DOHH2 (cell line): ENCODE data around the gene UGT2B17.

ENCODE experiments used
- H3F3A ChIP-seq: fragments of 200-600 bp; sonication (generic), shearing (Covaris generic); 2 replicates; pipeline ENCODE4 v1.6.0; 2016; ENCODE audit warnings: antibody characterized with exemption, mild to moderate bottlenecking; ENCODE audit not compliant: control insufficient read depth, insufficient read depth
- H3K27ac ChIP-seq: fragments of 200-600 bp; sonication (generic); 2 replicates; pipeline ENCODE4 v1.5.1; 2014; ENCODE audit warnings: low read depth, mild to moderate bottlenecking, low read length, moderate library complexity
- H3K27me3 ChIP-seq: fragments of 200-600 bp; sonication (generic); 2 replicates; pipeline ENCODE4 v1.6.1; 2014; ENCODE audit warnings: mild to moderate bottlenecking, low read length, mixed read lengths; ENCODE audit not compliant: control insufficient read depth
- H3K36me3 ChIP-seq: fragments of 200-600 bp; sonication (generic); 2 replicates; pipeline ENCODE4 v1.6.1; 2014; ENCODE audit warnings: mild to moderate bottlenecking, low read length, moderate library complexity, mixed read lengths; ENCODE audit not compliant: control insufficient read depth
- H3K4me1 ChIP-seq: fragments of 200-600 bp; sonication (generic); 2 replicates; pipeline ENCODE4 v1.6.1; 2014; ENCODE audit warnings: mild to moderate bottlenecking, low read length, mixed read lengths; ENCODE audit not compliant: control insufficient read depth
- H3K4me2 ChIP-seq: fragments of 200-600 bp; sonication (generic); 2 replicates; pipeline ENCODE4 v1.6.0; 2014; ENCODE audit warnings: mild to moderate bottlenecking, low read length, moderate library complexity
- H3K4me3 ChIP-seq: fragments of 200-600 bp; sonication (generic); 2 replicates; pipeline ENCODE4 v1.5.1; 2014; ENCODE audit warnings: mild to moderate bottlenecking, low read length, mixed read lengths
- H3K79me2 ChIP-seq: fragments of 200-600 bp; sonication (generic); 2 replicates; pipeline ENCODE4 v1.6.1; 2014; ENCODE audit warnings: mild to moderate bottlenecking, low read length, mixed read lengths; ENCODE audit not compliant: control insufficient read depth
- H3K9me2 ChIP-seq: fragments of 200-600 bp; sonication (generic); replicated peaks from 2 replicates; pipeline ENCODE4 v1.6.1; 2014; ENCODE audit warnings: mild to moderate bottlenecking, low read length, mixed read lengths; ENCODE audit not compliant: control insufficient read depth
- H3K9me3 ChIP-seq: fragments of 200-600 bp; sonication (generic); 2 replicates; pipeline ENCODE4 v1.6.1; 2014; ENCODE audit warnings: antibody characterized with exemption, low read length, mixed read lengths; ENCODE audit not compliant: control insufficient read depth, insufficient read depth
- H4K20me1 ChIP-seq: fragments of 200-600 bp; sonication (generic); 2 replicates; pipeline ENCODE4 v1.6.0; 2014; ENCODE audit warnings: low read depth, mild to moderate bottlenecking, antibody characterized with exemption, low read length, moderate library complexity; ENCODE audit not compliant: control insufficient read depth, insufficient read depth
- CTCF ChIP-seq: fragments of 200-600 bp; sonication (generic); IDR thresholded peaks from one replicate; pipeline ENCODE4 v1.5.1; 2014; ENCODE audit warnings: antibody characterized with exemption, mild to moderate bottlenecking, low read depth, low read length; ENCODE audit not compliant: poor library complexity, severe bottlenecking
- EZH2phosphoT487 ChIP-seq: fragments of 200-600 bp; sonication (generic); IDR thresholded peaks from 2 replicates; pipeline ENCODE4 v1.6.1; 2017; ENCODE audit warnings: borderline replicate concordance, mild to moderate bottlenecking, antibody characterized with exemption, low read length, moderate library complexity, mixed read lengths

Gene UGT2B17

GRCh38 chr4:68489338-68489737 is 86.8 kb downstream of the UGT2B17 start:
- H3K36me3 ChIP-seq = no peaks in the 10 kb centered on the region
- no peaks in the 10 kb centered on the region for H3K9me2 ChIP-seq
- H4K20me1 ChIP-seq = no peaks in the 10 kb centered on the region
- no peak overlapping the region for H3K4me3 ChIP-seq
- H3K27ac ChIP-seq = no peak overlapping the region
- H3F3A ChIP-seq = no peaks in the 10 kb centered on the region
- no peaks in the 10 kb centered on the region for H3K79me2 ChIP-seq
- H3K27me3 ChIP-seq = no peaks in the 10 kb centered on the region
- no peak overlapping the region for H3K4me2 ChIP-seq
- no peaks in the 10 kb centered on the region for H3K9me3 ChIP-seq
- TF ChIP-seq EZH2phosphoT487 = no peak
- no peak for TF ChIP-seq CTCF
- peaks cover 2% of the 10 kb centered on the region for H3K4me1 ChIP-seq
